MM.1S (cell line): ENCODE measurements around the gene RASGRP1.

Source experiments
- EZH2phosphoT487 ChIP-seq: fragments of 300-600 bp; sonication (generic); IDR thresholded peaks from 2 replicates; pipeline ENCODE4 v1.6.1; 2018; ENCODE audit warnings: antibody characterized with exemption, low read length
- TF ChIP-seq, protein P1 (sequence below): fragments of 300-600 bp; sonication (generic); IDR thresholded peaks from 2 replicates; pipeline ENCODE4 v1.5.1; 2016; ENCODE audit warnings: antibody characterized with exemption, low read length, mixed read lengths

DNA sequence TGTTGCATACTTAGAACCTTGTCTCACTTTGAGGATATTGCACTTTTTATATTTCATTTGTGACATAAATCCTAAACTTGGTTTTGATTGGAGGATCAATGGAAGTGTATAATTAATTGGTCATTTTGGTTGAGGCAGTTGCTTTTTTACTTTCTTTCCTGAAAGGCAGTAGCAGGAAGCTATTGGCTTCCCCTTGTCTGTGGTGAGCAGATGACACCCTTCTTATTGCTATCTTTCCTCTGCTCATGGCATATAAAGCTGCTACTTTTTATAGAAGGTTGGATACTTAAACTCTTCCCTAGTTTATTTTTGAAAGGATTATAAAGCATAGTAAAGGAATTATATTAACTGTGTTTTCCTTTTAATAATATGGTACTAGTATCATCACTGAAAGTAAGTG is 82.0 kb downstream of the RASGRP1 start:
- TF ChIP-seq, protein P1, sequence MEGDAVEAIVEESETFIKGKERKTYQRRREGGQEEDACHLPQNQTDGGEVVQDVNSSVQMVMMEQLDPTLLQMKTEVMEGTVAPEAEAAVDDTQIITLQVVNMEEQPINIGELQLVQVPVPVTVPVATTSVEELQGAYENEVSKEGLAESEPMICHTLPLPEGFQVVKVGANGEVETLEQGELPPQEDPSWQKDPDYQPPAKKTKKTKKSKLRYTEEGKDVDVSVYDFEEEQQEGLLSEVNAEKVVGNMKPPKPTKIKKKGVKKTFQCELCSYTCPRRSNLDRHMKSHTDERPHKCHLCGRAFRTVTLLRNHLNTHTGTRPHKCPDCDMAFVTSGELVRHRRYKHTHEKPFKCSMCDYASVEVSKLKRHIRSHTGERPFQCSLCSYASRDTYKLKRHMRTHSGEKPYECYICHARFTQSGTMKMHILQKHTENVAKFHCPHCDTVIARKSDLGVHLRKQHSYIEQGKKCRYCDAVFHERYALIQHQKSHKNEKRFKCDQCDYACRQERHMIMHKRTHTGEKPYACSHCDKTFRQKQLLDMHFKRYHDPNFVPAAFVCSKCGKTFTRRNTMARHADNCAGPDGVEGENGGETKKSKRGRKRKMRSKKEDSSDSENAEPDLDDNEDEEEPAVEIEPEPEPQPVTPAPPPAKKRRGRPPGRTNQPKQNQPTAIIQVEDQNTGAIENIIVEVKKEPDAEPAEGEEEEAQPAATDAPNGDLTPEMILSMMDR: no peak
- no peak for TF ChIP-seq EZH2phosphoT487
